Stomach smooth muscle (tissue), 2 donors: Measurements from ENCODE around the gene KIF13A.

Experiments
- H3K27ac ChIP-seq: one replicate; pipeline ENCODE4 v1.7.0; 2013; ENCODE audit warnings: mild to moderate bottlenecking, low read length, inconsistent platforms
- H3K27me3 ChIP-seq, 2 donors: one replicate each; pipeline ENCODE4 v1.7.0; 2013; ENCODE audit warnings: low read length in 2 of 2; ENCODE audit not compliant: insufficient read depth in 2 of 2, control insufficient read depth in 1 of 2
- H3K36me3 ChIP-seq, 2 donors: one replicate each; pipeline ENCODE4 v1.7.0; 2013; ENCODE audit warnings: low read length in 2 of 2; ENCODE audit not compliant: control insufficient read depth in 2 of 2, insufficient read depth in 2 of 2
- H3K4me1 ChIP-seq: one replicate; pipeline ENCODE4 v1.7.0; 2013; ENCODE audit warnings: low read length; ENCODE audit not compliant: control insufficient read depth, insufficient read depth
- H3K4me3 ChIP-seq, 2 donors: one replicate each; pipeline ENCODE4 v1.7.0; 2013; ENCODE audit warnings: low read length in 2 of 2
- H3K9ac ChIP-seq, 2 donors: one replicate each; pipeline ENCODE4 v1.7.0; 2013; ENCODE audit warnings: low read length in 2 of 2, mild to moderate bottlenecking in 1 of 2
- H3K9me3 ChIP-seq, 2 donors: one replicate each; pipeline ENCODE4 v1.7.0; 2013; ENCODE audit warnings: low read length in 2 of 2; ENCODE audit not compliant: control insufficient read depth in 2 of 2
- donor health status: healthy.
- donor health status: Pancreatic carcinoma.

KIF13A gene

GRCh38 chr6:17967668-17968518 lies 19.5 kb downstream of the KIF13A start:
- Histone ChIP-seq H3K27me3 (no peaks in the 10 kb centered on the region), H3K4me1 (peaks cover 8% of the 10 kb centered on the region), H3K4me3 (no peak overlapping the region), H3K9ac (no peak overlapping the region), H3K36me3 (no peaks in the 10 kb centered on the region), H3K27ac (no peak overlapping the region), H3K9me3 (no peaks in the 10 kb centered on the region)

DNA sequence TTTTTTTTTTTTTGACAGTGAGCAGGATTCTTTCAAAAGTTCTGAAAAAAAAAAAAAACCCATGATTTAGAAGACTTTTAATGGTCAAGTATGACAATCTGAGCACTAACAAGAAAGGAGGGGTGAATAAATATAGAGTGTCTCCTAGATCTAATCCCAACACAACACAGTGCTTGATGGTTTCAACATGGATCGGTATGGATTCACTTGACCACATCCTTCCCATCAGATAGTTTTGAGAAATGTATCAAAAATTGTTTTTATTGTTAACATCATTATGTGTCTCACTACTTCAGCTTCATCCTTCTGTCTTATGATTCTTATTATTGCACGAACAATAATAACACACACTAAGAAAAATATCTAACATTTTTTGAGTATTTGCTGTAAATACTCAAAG lies 21.0 kb downstream of the KIF13A start:
- Histone ChIP-seq H3K9me3 (no peaks in the 10 kb centered on the region), H3K27me3 (no peaks in the 10 kb centered on the region), H3K9ac (no peak overlapping the region), H3K36me3 (no peaks in the 10 kb centered on the region), H3K4me3 (no peak overlapping the region), H3K4me1 (peaks cover 17% of the 10 kb centered on the region), H3K27ac (no peak overlapping the region)

DNA sequence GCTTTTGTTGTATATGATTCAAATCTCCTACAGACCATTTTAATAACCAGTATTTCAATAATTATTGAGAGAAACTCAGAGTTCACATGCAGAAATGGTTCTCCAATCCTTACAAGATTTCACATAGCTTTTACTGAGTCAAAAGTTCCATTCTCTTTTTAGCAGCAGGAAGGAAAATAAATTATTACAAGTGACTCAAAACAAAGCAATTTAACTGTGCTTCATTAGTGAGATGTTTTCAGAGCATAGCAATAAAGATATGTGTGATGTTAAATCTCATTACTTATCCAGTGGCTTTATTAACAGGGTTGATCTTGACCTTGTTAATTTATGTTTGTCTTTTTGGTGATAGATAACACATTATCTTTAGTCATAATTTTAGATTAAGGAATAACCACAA lies 22.0 kb downstream of the KIF13A start:
- H3K9ac ChIP-seq, result no peak overlapping the region
- H3K9me3 ChIP-seq, result no peaks in the 10 kb centered on the region
- H3K36me3 ChIP-seq, result no peaks in the 10 kb centered on the region
- no peak overlapping the region for H3K4me3 ChIP-seq
- no peaks in the 10 kb centered on the region for H3K27me3 ChIP-seq
- H3K4me1 ChIP-seq, result peaks cover 17% of the 10 kb centered on the region
- H3K27ac ChIP-seq, result no peak overlapping the region

GRCh38 chr6:17964633-17965032 lies 22.8 kb downstream of the KIF13A start:
- Histone ChIP-seq H3K9ac (no peak overlapping the region), H3K27ac (no peak overlapping the region), H3K36me3 (no peaks in the 10 kb centered on the region), H3K27me3 (no peaks in the 10 kb centered on the region), H3K4me3 (no peak overlapping the region), H3K9me3 (no peaks in the 10 kb centered on the region), H3K4me1 (peaks cover 17% of the 10 kb centered on the region)

DNA sequence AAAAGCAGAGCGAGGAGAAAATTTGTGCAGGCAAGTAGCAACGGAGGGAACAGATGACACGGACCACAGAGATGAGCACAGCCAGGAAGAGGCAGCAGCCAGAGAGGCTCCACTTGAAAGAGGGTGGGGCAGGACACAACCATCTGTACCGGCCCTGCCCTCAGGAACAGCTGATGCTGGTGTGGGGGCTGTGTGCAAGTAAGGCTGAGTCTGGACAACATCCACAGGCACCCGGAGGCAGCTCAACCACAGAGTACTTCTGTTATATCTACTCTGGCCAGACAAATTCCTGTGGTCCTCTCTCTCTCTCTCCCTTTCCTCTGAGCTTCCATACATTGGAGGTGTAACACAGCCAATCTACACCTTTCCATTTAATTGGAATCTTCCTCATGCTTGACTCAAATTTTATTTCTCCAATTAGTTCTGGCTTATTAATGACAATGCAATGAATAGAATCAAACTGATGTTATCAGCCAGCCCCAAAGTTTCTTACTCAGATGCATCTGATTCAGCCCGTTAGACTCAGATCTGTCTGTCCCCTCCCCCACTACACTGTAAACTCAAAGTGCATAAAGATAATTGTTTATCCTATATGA lies 24.9 kb downstream of the KIF13A start:
- no peak overlapping the region for H3K9ac ChIP-seq
- peaks cover 9% of the 10 kb centered on the region for H3K4me1 ChIP-seq
- no peak overlapping the region for H3K4me3 ChIP-seq
- no peak overlapping the region for H3K27ac ChIP-seq
- no peaks in the 10 kb centered on the region for H3K9me3 ChIP-seq
- H3K27me3 ChIP-seq, result no peaks in the 10 kb centered on the region
- no peaks in the 10 kb centered on the region for H3K36me3 ChIP-seq

DNA sequence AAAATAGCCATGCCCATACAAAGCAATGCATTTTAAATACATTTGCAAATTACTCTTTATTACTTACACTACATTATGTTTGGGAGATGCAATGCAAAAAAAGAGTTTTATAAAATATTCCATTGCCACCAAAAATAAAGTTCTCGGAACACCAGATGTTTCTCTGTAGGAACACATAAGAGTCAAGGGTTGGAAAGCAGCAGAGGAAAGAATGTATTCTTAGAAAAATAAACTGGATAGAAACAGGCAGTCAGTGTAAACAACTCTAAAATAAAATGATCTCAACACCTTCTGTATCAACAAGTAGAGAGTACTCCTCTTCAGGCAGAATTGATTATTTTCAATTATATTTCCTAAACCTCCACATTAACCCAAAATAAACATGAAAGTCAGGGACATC lies 28.1 kb downstream of the KIF13A start:
- no peaks in the 10 kb centered on the region for H3K36me3 ChIP-seq

DNA sequence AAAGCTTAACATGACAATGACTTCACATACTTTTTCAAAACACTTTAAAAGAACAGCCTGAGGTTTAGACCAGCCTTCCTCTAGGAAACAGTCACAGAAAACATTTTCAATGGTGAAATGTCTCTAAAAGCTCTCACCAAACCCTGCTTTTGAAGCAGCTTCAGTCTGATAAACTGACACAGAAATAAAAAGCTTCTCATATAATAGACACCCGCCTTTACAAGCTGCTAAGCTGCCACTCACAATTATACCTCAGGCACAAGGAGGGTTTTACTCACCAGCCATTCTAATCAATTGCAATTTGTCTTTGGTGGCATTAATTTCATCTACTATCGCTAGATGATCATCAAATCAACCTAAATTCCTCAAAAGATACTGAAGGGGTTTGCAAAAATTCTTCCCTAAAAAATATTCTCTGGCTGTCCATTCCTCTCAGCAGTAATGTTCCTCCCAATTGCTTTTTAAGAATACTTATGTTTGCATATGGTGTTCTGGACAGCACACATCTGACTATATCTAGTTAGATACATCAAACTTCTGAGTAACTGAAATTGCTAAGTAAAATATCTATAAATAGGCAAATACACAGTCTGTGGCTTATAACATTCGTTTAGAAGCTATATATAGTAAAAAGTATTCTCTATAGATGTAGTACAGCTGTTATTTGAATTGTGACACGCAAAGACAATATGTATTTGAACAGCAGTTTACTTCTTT lies 29.4 kb downstream of the KIF13A start:
- no peaks in the 10 kb centered on the region for H3K9me3 ChIP-seq
- H3K36me3 ChIP-seq, result peaks cover 0 to 3% of the 10 kb centered on the region in 2 donors
- H3K9ac ChIP-seq, result no peak overlapping the region
- H3K27ac ChIP-seq, result no peak overlapping the region
- no peak overlapping the region for H3K4me3 ChIP-seq
- H3K27me3 ChIP-seq, result no peaks in the 10 kb centered on the region
- H3K4me1 ChIP-seq, result peaks cover 11% of the 10 kb centered on the region

More for the DNA sequence above, 28.1 kb downstream of the KIF13A start:
- H3K9me3 ChIP-seq, result no peaks in the 10 kb centered on the region
- no peaks in the 10 kb centered on the region for H3K27me3 ChIP-seq
- H3K4me3 ChIP-seq, result no peak overlapping the region
- peaks cover 11% of the 10 kb centered on the region for H3K4me1 ChIP-seq
- H3K27ac ChIP-seq, result no peak overlapping the region
- H3K9ac ChIP-seq, result no peak overlapping the region

- Histone ChIP-seq H3K36me3 (peaks cover 0 to 3% of the 10 kb centered on the region in 2 donors), H3K27me3 (no peaks in the 10 kb centered on the region), H3K27ac (no peak overlapping the region), H3K4me1 (peaks cover 11% of the 10 kb centered on the region), H3K9me3 (no peaks in the 10 kb centered on the region), H3K4me3 (no peak overlapping the region), H3K9ac (no peak overlapping the region)
Measured at GRCh38 chr6:17957498-17957897, 29.9 kb downstream of the KIF13A start.

GRCh38 chr6:17957086-17957485 lies 30.3 kb downstream of the KIF13A start:
- Histone ChIP-seq H3K27me3 (no peaks in the 10 kb centered on the region), H3K36me3 (peaks cover 0 to 3% of the 10 kb centered on the region in 2 donors), H3K27ac (no peak overlapping the region), H3K4me1 (peaks cover 7% of the 10 kb centered on the region), H3K4me3 (no peak overlapping the region), H3K9me3 (no peaks in the 10 kb centered on the region), H3K9ac (no peak overlapping the region)

- Histone ChIP-seq H3K27me3 (no peaks in the 10 kb centered on the region), H3K4me3 (no peak overlapping the region), H3K4me1 (no peaks in the 10 kb centered on the region), H3K9me3 (no peaks in the 10 kb centered on the region), H3K27ac (no peak overlapping the region), H3K9ac (no peak overlapping the region), H3K36me3 (peaks cover 0 to 3% of the 10 kb centered on the region in 2 donors)
Measured at GRCh38 chr6:17950095-17950494, 37.3 kb downstream of the KIF13A start.
